ENCODE results near the gene SMIM33. TPM values are rescaled to one million over a fixed set of nuclear protein-coding genes. Genes with fewer than 3 reads are reported as not detected.

The SMIM33 gene
- total RNA-seq, 2 donors from 2014 or later, result 2.8 to 3.7 TPM

DNA sequence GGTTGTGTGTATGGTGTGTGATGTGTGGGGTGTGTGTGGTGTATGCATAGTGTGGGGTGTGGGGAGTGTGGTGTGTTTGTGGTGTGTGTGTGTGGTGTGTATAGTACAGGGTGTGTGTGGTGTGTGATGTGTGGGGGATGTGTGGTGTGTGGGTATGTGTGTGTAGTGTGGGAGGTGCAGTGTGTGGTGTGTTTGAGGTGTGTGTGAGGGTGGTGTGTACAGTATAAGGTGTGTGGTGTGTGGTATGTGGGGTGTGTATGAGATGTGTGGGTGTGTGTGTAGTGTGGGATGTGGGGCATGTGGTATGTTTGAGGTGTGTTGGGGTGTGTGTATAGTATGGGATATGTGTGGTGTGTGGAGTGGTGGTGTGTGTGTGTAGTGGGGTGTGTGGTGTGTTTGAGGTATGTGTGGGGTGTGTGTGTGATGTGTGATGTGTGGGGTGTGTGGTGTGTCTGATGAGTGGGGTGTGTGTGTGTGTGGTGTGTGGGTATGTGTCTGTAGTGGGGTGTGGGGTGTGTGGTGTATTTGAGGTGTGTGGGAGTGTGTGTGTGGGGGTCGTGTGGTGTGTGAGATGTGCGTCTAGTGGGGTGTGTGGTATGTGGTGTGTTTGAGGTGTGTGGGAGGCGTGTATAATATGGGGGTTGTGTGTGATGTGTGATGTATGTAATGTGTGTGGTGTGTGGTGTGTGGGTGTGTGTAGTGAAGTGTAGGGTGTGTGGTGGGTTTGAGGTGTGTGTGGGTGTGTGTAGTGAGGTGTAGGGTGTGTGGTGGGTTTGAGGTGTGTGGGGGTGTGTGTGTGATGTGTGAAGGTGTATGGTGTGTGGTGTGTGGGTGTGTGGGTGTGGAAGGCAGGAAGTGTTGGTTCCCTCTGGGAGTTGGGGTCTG, 16.9 kb upstream of the SMIM33 start:
- ATAC-seq, result no peak
- no peak for DNase-seq
- intact Hi-C loops (cut with DNase I, micrococcal nuclease), result no loop called here

DNA sequence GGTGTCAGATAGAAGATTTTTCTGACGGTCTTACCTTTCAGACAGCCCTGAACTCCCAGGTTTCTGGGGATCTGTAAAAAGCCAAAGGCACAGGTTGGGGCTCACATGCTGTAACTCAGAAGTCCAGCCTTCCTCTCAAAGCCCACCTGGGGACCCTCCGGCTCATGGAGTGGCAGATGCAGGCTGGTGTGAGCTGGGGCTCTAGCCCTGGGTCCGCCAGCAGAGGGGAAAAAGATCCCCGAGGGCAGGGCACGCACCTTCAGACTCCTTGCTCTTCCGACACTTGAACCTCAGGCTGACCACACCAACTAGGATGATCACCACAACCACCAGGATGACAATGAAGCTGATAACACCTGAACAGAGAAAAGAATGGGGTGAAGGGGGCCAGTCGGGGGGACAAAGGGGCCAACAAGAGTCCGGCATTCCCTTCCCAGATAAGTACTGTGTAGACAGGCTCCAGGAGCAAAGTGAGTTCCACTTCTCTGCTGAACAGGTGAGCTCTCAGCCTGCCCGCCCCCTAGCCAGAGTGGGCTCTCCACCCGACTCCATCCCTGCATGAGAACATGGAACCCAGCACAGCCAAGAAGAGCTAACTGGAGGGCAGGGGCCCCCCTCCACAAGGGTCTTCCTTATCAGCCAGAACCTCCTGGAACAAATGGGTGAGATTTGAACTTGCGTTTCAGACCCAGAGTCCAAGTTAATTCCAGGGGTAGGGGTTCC, 16.1 kb upstream of the SMIM33 start:
- intact Hi-C loops (cut with DNase I, micrococcal nuclease), result no loop called here
- DNase-seq, result no peak
- no peak for ATAC-seq

DNA sequence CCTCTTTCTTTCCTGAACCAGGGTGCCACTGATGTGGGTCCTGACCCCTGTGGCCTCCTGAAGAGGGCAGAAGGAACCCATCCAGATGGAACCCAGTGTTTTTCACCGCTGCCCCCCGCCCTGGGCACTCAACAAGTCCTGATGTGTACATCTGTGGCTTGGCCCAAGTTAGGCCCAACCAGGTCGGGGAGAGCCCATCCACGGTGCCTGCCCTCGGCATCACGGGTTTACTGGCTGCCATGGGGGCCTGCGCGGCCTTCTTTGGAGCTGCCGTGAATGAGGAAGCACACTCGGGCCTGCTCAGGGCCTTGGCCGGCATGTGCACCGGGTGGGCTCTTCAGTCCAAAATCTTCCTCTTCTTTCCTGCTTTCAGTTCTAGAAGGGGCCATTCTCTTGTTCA, 14.0 kb upstream of the SMIM33 start:
- intact Hi-C loops (cut with DNase I, micrococcal nuclease), result no loop called here
- ATAC-seq (no peak), DNase-seq (no peak)

DNA sequence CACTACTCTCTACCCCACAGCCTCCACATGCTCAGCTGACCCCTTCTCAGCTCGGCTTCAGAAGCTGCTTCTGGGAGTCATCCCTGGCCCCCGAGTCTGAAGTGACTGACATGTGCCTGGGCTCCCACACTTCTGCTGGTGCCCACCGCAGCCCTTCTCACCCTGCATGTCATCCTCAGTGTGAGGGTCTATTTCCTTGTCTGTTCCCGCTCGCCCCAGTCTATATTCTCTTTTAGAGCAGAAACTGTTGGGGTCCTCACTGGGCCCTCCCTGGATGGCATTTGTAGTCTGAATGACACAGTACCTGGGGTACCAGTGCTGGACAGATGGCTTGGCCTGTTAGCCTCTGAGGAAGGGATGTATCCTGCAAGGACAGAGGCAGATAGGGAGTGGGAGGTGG, 13.6 kb upstream of the SMIM33 start:
- ATAC-seq (no peak), DNase-seq (no peak)
- intact Hi-C loops (cut with DNase I, micrococcal nuclease), result no loop called here

DNA sequence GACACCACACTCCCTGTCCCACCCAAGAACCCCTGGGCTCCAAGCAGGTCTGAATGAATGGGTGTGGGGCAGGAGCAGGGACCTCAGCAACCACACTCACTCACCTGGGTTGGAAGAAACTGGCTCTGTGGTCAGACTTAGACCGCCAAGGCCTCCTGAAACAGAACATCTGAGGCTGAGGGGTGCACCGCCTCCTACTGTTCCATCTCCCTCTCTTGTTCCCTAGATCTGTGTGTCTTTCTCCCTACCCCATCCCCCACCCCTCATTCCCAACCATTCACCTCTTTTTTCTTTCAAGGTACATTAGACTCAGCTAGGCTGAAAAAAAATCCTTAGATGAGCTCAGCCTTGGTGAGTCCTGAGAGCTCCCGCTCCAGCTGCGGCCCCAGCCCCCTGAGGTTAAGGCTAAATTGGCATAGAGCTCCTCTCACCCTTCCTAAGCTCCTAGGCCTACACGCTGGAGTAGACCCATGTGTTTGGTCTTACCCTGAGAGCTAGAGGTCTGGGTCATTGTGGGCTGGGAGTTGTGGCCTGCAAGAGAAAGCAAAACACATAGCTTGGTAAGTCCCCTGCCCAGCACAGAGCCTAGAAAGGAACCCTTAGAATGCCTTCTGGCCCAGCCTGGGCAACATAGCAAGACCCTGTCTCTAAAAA, 13.0 kb upstream of the SMIM33 start:
- no peak for ATAC-seq
- intact Hi-C loops (cut with DNase I, micrococcal nuclease), result no loop called here
- DNase-seq, result no peak

DNA sequence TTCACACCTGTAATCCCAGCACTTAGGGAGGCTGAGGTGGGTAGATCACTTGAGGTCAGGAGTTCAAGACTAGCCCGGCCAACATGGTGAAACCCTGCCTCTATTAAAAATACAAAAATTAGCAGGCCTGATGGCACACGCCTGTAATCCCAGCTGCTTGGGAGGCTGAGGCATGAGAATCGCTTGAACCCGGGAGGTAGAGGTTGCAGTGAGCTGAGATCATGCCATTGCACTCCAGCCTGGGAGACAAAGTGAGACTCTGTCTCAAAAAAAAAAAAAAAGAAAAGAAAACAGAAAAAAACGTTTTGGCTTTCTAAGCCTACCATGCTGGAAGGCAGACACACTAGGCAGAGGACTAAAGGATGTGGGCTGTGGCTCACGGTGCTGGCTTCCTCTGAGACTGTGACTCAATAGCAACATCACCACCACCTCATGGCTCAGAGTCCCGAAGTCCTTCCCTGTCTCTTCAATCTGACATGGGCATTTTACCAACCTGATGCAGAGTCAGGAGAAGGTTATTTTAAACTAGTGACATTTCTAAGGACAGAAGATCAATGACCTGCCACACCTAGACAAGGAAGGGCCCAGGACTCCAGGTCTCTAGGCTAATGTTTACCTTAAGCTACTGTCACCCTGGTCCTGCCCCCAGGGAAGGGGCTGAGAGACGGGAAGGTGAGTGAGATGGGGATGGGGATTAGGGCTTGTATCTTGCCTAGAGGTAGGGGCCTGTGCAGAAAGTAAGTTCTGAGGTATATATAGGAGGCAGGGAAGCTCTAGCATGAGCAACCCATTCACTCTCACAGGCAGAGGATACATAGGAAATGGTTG, 12.0 kb upstream of the SMIM33 start:
- ATAC-seq (peak; percentile 82), DNase-seq (no peak)
- intact Hi-C loops (cut with DNase I, micrococcal nuclease), result no loop called here

DNA sequence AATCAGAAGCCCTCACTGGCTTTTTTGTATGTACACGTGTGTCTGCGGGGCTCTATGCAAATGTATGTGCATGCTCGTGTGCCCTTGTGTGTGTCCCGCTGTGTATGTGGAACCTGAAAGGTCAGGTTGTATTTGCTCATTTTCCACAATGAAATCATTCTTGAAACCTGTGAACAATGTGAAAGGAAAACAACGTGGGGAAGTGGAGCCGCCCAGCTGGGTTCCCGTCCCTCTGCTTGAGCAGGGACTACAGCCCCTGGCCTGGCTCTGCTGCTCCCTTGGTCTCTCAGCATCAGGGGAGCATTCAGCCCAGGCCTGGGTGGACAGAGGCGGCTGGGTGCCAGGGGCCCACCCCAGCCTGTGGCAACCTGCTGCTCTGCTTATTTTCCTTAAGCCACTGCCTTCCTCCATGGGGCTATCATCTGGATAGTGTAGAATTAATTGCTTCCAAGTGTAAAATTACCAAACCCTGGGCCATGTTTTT, 11.3 kb upstream of the SMIM33 start:
- intact Hi-C loops (cut with DNase I, micrococcal nuclease), result no loop called here
- DNase-seq (no peak), ATAC-seq (peak; percentile 66)

DNA sequence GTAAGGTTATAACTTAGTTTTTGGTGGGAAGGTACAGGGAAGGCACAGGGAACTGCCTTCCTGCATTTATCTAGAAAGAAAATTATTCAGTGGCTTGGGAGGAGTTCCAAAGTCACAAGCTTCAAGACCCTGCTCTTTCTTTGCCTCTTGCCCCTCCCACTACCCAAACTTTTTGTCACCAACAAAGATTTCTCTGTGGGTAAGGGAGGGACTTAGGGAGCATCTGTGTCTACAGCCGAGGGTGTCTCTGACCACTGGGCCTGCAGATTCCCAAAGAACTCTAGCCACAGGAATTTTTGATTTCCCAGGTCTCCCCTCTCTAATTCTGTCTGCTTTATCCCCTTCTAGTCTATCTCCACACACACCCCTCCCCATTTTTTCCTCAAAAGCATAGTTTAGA, 10.3 kb upstream of the SMIM33 start:
- intact Hi-C loops (cut with DNase I, micrococcal nuclease), result no loop called here
- ATAC-seq (no peak), DNase-seq (no peak)

DNA sequence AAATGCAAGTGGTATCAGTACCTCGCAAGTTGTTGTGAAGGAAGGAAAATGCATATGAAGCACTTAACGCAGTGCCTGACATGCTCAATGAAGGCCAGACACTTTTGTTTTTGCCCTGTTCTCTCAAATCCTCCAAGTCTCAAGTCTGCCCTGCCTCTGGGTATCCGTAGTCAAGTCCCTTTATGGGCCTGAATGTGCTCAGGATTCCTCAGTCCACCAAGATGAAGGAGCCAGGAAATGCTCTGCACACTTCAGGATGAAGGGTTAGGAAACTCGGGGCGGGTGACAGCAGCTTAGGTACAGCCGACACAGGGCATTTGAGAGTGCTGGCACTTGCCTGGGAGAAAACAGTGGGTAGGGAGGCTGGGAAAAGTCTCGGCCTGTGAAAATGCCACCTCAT, 9.6 kb upstream of the SMIM33 start:
- no peak for ATAC-seq

DNA sequence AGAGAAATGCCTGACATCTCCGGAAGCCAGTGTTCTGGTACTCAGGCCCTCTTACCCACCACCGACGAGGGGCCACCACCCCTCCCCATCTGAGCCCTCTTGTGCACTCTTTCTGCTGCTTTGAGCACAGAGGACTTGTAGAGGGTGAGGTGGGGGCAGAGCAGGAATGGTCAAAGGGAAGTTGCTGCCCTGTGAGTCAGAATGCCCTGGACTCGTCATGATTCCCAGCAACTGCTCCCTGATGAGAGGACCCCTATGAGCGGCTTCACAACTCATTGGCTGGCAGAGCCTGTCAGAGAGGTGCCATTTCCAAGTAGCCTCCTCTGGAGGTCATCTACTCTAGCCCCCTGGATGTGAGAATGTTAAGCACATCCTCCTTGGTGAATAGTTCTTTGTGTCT, 9.1 kb upstream of the SMIM33 start:
- no peak for DNase-seq
- no peak for ATAC-seq
- intact Hi-C loops (cut with DNase I, micrococcal nuclease), result no loop called here

More for the DNA sequence above, 9.6 kb upstream of the SMIM33 start:
- intact Hi-C loops (cut with DNase I, micrococcal nuclease), result no loop called here
- DNase-seq, result no peak

DNA sequence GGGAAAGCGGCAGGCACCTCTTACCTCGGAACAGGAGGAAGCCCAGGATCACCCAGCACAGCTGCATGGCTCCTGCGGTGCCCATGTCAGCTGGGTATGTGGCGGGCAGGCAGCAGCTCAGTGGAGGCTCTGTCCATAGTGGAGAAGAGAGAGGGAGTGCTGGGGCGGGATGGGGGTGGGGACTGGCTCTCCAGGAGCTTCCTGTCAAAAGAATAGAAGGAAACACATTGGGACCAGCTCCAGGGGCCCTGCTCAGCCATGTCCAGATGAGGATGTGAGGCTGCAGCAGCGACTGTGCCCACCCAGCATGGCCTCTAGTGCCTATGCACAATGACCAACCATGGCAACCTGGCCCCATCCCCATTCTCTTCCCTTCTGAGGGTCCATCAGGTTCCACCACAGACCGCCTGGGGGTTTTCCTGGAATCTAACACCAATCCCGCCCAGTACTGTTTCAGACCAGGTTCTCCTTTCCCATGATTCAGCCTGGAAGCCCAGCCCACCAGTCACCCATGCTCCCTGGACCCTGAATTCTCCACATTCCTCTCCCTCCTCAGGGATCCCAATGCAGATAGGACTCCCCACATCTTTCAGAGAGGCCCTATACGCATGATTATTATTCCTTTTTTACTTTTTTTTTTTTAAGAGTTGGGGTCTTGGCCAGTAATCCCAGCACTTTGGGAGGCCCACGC, 8.1 kb upstream of the SMIM33 start, which contains the start of gene ECSCR:
ECSCR (minus strand) TSS at position 158 of the 691 bp plus-strand sequence; CDS start at position 85, 73 bp downstream.
- no peak for ATAC-seq
- intact Hi-C loops (cut with DNase I, micrococcal nuclease), result no loop called here
- DNase-seq, result no peak

DNA sequence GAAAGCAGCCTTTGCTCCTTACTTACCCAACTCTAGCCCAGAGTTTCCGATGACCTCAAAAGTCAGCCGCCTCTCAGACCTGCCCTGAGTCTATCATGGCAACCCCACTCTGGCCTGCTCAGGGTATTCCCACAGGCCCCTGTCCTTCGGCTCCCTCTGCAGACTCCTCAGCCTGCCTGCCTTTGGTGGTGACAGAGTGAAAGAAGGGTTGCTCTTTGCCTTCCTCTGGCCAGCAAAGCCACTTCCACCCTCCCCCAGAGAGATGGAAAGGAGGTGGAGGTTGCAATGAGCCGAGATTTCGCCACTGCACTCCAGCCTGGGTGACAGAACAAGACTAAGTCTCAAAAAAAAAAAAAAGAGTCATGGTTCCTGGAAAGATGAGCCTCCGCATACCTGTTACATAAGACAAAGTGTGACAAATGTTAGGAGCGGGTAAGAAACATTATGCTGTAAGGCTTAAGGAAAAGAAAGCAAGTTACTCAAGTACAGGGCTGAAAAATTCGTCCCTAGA, 2.3 kb upstream of the SMIM33 start:
- intact Hi-C loops (cut with DNase I, micrococcal nuclease), result no loop called here
- ATAC-seq, result peak; percentile 38
- no peak for DNase-seq

DNA sequence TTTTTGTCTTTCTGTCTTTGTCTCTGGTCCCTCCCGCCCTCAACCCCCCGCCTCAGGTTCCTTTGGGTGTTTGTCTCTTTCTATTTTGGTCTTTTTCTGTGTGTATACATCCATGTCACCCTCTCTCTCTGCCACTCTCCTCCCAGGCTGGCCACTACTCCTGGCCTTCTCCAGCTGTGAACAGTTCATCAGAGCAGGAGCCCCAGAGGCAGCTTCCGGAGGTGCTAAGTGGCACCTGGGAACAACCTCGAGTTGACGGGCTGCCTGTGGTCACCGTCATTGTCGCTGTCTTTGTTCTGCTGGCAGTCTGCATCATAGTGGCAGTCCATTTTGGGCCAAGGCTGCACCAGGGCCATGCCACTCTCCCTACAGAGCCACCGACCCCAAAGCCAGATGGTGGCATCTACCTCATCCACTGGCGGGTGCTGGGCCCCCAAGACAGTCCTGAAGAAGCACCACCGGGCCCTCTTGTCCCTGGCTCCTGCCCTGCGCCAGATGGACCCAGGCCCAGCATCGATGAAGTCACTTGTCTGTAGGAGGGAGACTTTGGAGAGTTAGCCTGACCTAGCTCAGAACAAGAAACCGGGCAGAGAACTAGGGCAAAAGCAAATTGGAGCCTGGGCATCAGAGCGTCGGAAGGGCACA, 1.7 kb downstream of the SMIM33 start:
- intact Hi-C loops (cut with DNase I, micrococcal nuclease), result no loop called here
- ATAC-seq, result no peak
- DNase-seq, result no peak

DNA sequence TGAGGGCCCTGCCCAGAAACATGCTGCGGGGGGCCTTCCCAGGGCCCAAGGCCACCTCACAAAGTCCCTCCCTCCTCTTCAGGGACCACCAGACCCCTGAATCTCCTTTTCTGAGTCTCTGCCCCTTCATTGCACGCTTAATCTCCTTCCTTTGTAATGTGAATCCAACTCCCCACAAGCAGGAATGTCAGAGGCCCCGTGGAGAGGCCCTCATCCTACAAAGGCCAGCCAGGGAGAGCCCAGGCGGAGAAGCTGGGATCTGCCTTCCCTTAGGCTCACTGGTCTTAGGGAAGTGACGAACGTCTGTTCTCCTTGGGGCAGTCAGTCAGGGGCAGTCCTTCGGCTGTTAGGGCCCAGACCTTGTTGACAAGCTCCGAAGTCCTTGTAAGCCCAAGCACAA, 2.3 kb downstream of the SMIM33 start:
- DNase-seq, result no peak
- no peak for ATAC-seq
- intact Hi-C loops (cut with DNase I, micrococcal nuclease), result no loop called here

DNA sequence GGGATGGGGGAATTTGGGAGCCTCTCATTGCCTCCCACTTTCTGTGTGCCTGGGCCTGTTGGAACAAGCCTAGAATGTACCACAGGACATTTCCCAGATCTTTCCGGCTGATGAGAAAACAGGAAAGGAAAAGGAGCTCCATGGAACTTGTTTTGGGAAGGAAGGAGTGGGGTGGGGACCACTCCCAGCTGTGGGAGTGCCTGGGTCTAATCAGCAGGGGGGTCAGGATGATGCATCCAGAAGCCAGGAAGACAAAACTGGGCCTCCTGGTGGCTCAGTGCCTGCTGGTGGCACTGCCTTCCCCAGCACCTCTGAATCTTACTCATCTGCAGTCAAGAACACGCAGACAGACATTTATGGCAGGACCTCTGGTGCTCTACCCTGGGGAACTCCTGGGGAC, 2.8 kb downstream of the SMIM33 start:
- ATAC-seq, result no peak
- DNase-seq, result no peak
- intact Hi-C loops (cut with DNase I, micrococcal nuclease), result no loop called here

DNA sequence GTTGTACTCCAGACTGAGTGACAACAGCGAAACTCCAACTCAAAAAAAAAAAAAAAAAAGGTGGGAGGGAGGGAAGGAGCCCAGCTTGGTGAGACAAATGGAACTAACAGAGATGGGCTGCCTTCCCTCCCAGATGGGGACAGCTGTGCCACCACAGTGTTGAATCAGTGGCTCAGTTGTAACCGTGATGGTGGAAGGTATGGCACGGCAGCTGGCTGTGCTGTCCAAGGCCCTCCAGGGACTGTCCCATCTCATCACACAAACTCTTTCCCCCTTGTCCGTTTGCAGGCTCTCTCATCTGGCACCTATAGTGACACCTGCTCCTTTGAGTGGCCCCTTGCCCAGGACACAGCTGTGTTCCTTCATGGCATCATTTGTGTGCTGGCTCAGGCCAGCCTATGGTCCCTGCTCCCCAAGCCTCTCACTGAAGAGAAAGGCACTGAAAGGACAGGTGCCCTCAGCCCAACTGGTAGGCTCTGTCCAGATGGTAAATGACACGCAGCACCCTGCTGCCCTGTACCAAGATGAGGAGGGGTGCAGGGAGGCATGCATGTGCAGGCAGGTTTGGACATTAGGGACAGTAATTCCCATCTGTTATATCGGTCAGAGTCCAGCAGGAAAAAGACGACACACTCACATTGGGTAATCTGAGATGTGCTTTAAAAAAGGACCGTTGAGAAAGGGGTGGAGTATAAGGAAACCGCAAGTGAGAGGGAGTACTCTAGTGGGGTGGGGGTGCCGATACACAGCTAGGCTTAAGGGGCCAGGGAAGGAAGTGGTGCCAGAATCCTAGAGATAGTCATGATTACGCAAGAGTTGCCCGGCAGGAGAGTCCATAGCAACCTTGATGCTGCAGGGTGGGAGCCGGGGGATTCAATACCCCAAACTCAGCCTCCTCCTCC, 4.3 kb downstream of the SMIM33 start:
- peak in 1 of 2 donors; percentile 75 for DNase-seq
- peak; percentile 70 for ATAC-seq
- intact Hi-C loops (cut with DNase I, micrococcal nuclease), result no loop called here

Data from left colon (tissue), 2 donors.